ENCODE measurements around the gene PTPRN2.

DNA sequence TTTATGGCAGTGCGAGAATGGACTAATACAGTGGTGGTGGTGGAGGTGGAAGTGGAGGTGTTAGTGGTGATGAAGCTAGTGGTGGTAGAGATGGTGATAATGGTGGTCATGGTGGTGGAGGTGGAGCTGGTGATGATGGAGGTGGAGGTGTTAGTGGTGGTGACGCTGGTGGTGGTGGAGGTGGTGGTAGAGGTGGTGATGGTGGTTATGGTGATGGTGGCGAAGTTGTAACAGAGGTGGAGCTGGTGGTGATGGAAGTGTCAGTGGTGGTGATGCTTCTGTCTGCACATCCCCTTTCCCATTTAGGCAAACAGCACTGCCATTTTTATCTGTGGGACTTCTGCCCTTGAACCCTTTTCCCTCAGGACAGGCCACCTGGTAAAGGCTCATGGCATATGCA, 7.4 kb upstream of the PTPRN2 start:
- TF ChIP-seq, protein P1, sequence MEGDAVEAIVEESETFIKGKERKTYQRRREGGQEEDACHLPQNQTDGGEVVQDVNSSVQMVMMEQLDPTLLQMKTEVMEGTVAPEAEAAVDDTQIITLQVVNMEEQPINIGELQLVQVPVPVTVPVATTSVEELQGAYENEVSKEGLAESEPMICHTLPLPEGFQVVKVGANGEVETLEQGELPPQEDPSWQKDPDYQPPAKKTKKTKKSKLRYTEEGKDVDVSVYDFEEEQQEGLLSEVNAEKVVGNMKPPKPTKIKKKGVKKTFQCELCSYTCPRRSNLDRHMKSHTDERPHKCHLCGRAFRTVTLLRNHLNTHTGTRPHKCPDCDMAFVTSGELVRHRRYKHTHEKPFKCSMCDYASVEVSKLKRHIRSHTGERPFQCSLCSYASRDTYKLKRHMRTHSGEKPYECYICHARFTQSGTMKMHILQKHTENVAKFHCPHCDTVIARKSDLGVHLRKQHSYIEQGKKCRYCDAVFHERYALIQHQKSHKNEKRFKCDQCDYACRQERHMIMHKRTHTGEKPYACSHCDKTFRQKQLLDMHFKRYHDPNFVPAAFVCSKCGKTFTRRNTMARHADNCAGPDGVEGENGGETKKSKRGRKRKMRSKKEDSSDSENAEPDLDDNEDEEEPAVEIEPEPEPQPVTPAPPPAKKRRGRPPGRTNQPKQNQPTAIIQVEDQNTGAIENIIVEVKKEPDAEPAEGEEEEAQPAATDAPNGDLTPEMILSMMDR (conservative IDR thresholded peaks at IDR 0.05), result no peak
- TF ChIP-seq EZH2 (IDR thresholded peaks at IDR 0.05; ENCODE audit: low read depth), result no peak

All from PC-9 (cell line).